HepG2 (cell line): ENCODE results near the gene ELL.

Source experiments
- CEBPB ChIP-seq: IDR thresholded peaks from 2 replicates; pipeline ENCODE4 v1.6.1; 2011; ENCODE audit warnings: low read depth, low read length, improper control_type of control experiment, borderline replicate concordance
- DNMT3B ChIP-seq: conservative IDR thresholded peaks from 2 replicates; pipeline ENCODE4 v1.6.1; 2016; ENCODE audit warnings: missing biosample characterization, control low read depth
- EEA1 ChIP-seq: sonication (generic); formaldehyde crosslinking; IDR thresholded peaks from 2 replicates; pipeline ENCODE4 v1.5.1; 2020; ENCODE audit warnings: mild to moderate bottlenecking, missing genetic modification reagents, borderline replicate concordance
- EED ChIP-seq: sonication (generic); formaldehyde crosslinking; IDR thresholded peaks from 2 replicates; pipeline ENCODE4 v1.5.0; 2020; ENCODE audit warnings: mild to moderate bottlenecking, missing genetic modification reagents
- ETV6 ChIP-seq: sonication (generic); formaldehyde crosslinking; conservative IDR thresholded peaks from 2 replicates; pipeline ENCODE4 v1.4.0; 2020; ENCODE audit warnings: missing genetic modification reagents
- HDAC2 ChIP-seq: sonication (generic); formaldehyde crosslinking; IDR thresholded peaks from 2 replicates; pipeline ENCODE4 v1.4.0; 2020; ENCODE audit warnings: missing genetic modification reagents
- MAFF ChIP-seq: IDR thresholded peaks from 2 replicates; pipeline ENCODE4 v1.6.1; 2011; ENCODE audit warnings: low read depth, low read length, improper control_type of control experiment
- NFE2L2 ChIP-seq: fragments of 150-350 bp; IDR thresholded peaks from 2 replicates; pipeline ENCODE4 v1.6.1; 2014; ENCODE audit warnings: low read length
- POLR2AphosphoS5 ChIP-seq: IDR thresholded peaks from 2 replicates; pipeline ENCODE4 v1.6.1; 2012; ENCODE audit warnings: low read depth, low read length
- TAF15 ChIP-seq: fragments of 200-400 bp; formaldehyde crosslinking; IDR thresholded peaks from one replicate; pipeline ENCODE4 v1.6.1; 2018; ENCODE audit warnings: mild to moderate bottlenecking, low read depth, low read length; ENCODE audit not compliant: poor library complexity, severe bottlenecking
- ZBTB8A ChIP-seq: sonication (generic); formaldehyde crosslinking; IDR thresholded peaks from 2 replicates; pipeline ENCODE4 v1.4.0; 2020; ENCODE audit warnings: mild to moderate bottlenecking, low read depth, missing genetic modification reagents, borderline replicate concordance
- ZNF468 ChIP-seq: sonication (generic); formaldehyde crosslinking; IDR thresholded peaks from 2 replicates; pipeline ENCODE4 v1.8.0; 2022; ENCODE audit warnings: mild to moderate bottlenecking, moderate library complexity, missing genetic modification reagents
- ZNF598 ChIP-seq: sonication (generic); formaldehyde crosslinking; IDR thresholded peaks from 2 replicates; pipeline ENCODE4 v1.5.1; 2020; ENCODE audit warnings: mild to moderate bottlenecking, missing genetic modification reagents, borderline replicate concordance

DNA sequence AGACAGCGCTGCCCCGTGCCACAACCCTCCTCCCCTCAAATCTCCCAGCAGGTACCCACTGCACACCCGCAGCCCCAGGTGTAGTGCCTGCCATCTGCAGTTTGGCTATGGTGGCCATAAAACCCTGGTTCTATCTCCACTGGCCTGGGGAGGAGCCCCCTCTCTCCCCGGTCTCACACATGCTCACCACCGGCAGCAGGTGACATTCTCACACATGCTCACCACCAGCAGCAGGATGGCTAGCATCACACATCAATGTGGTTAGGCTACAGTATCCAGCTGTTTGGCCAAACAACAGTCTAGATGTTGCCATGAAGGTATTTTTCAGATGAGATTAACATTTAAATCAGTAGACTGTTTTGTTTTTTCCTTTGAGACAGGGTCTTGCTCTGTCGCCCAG, 31.1 kb downstream of the ELL start:
- TF ChIP-seq MAFF: no peak
- no peak for TF ChIP-seq ZNF598
- TF ChIP-seq POLR2AphosphoS5: no peak
- no peak for TF ChIP-seq DNMT3B (CRISPR knock-in tag)
- no peak for TF ChIP-seq CEBPB
- TF ChIP-seq ETV6 (CRISPR knock-in tag): no peak
- TF ChIP-seq EEA1: no peak
- TF ChIP-seq TAF15: no peak
- TF ChIP-seq ZNF468: no peak
- no peak for TF ChIP-seq NFE2L2
- no peak for TF ChIP-seq HDAC2 (CRISPR knock-in tag)
- TF ChIP-seq EED (CRISPR knock-in tag): no peak
- no peak for TF ChIP-seq ZBTB8A
